HepG2 (cell line): Measurements from ENCODE around the gene SORBS2. TPM values are rescaled to one million over a fixed set of nuclear protein-coding genes. Genes with fewer than 3 reads are reported as not detected.

Experiments used
- CBFB ChIP-seq: sonication (generic); formaldehyde crosslinking; IDR thresholded peaks from 2 replicates; pipeline ENCODE4 v1.4.0; 2020; ENCODE audit warnings: missing genetic modification reagents
- EEA1 ChIP-seq: sonication (generic); formaldehyde crosslinking; IDR thresholded peaks from 2 replicates; pipeline ENCODE4 v1.5.1; 2020; ENCODE audit warnings: mild to moderate bottlenecking, missing genetic modification reagents, borderline replicate concordance
- FOXJ3 ChIP-seq: sonication (generic); formaldehyde crosslinking; IDR thresholded peaks from 2 replicates; pipeline ENCODE4 v1.4.0; 2020; ENCODE audit warnings: missing genetic modification reagents, mild to moderate bottlenecking, borderline replicate concordance
- HNF4A ChIP-seq: sonication (generic); formaldehyde crosslinking; IDR thresholded peaks from 2 replicates; pipeline ENCODE4 v1.4.0; 2020; ENCODE audit warnings: missing genetic modification reagents
- JUND ChIP-seq: sonication (generic); formaldehyde crosslinking; IDR thresholded peaks from 2 replicates; pipeline ENCODE4 v1.8.0; 2022; ENCODE audit warnings: mild to moderate bottlenecking, missing genetic modification reagents
- MYC ChIP-seq: sonication (generic); formaldehyde crosslinking; IDR thresholded peaks from 2 replicates; pipeline ENCODE4 v1.9.0; 2021; ENCODE audit warnings: missing genetic modification reagents, borderline replicate concordance
- NCOA1 ChIP-seq: sonication (generic); formaldehyde crosslinking; IDR thresholded peaks from 2 replicates; pipeline ENCODE4 v1.9.0; 2021; ENCODE audit warnings: missing genetic modification reagents
- RFXAP ChIP-seq: sonication (generic); formaldehyde crosslinking; IDR thresholded peaks from 2 replicates; pipeline ENCODE4 v1.4.0; 2020; ENCODE audit warnings: missing genetic modification reagents, borderline replicate concordance
- SMYD3 ChIP-seq: sonication (generic); formaldehyde crosslinking; IDR thresholded peaks from 2 replicates; pipeline ENCODE4 v1.8.1; 2023; ENCODE audit warnings: mild to moderate bottlenecking, missing genetic modification reagents
- SOX6 ChIP-seq, 2 experiments: fragments of 450-650 bp in 1 of 2; sonication (generic) in 1 of 2; formaldehyde crosslinking in 1 of 2; IDR thresholded peaks; 2 replicates each; pipeline versions ENCODE4 v1.4.0 to v1.6.1; 2017 to 2020; ENCODE audit warnings: antibody characterized with exemption in 1 of 2, mild to moderate bottlenecking in 1 of 2, missing genetic modification reagents in 1 of 2
- ZNF660 ChIP-seq: sonication (generic); formaldehyde crosslinking; IDR thresholded peaks from 2 replicates; pipeline ENCODE4 v1.5.1; 2020; ENCODE audit warnings: mild to moderate bottlenecking, low read depth, missing genetic modification reagents, borderline replicate concordance
- polyA plus RNA-seq, 8 experiments: library from polyadenylated mRNA; depleted of rRNA in 3 of 8; stranded (reverse) in 7 of 8; unstranded in 1 of 8; fragments of >200 nt; fragmentation: Illumina TruSeq in 4 of 8; extraction: Trizol in 4 of 8; gene quantifications; 2 replicates each; pipeline versions ENCODE4 v1.2.1 to v1.2.3, GENCODE V29; 2011 to 2016; ENCODE audit warnings: low read depth in 4 of 8, missing spikeins in 1 of 8, mixed read lengths in 1 of 8; ENCODE audit not compliant: insufficient read depth in 1 of 8
- total RNA-seq, 5 experiments: library from RNA; depleted of rRNA; stranded (reverse); fragments of >200 nt; fragmentation: Illumina TruSeq; extraction: Trizol; gene quantifications; 2 replicates each; pipeline ENCODE4 v1.2.3, GENCODE V29; 2016; ENCODE audit warnings: low read depth in 1 of 5
- TF ChIP-seq, protein P1 (sequence below): sonication (generic); formaldehyde crosslinking; IDR thresholded peaks from 2 replicates; pipeline ENCODE4 v1.4.0; 2020; ENCODE audit warnings: missing genetic modification reagents
- TF ChIP-seq, protein P2 (sequence below): sonication (generic); formaldehyde crosslinking; IDR thresholded peaks from 2 replicates; pipeline ENCODE4 v1.4.0; 2020; ENCODE audit warnings: missing genetic modification reagents
- TF ChIP-seq, protein P3 (sequence below): sonication (generic); formaldehyde crosslinking; IDR thresholded peaks from 2 replicates; pipeline ENCODE4 v1.5.1; 2020; ENCODE audit warnings: mild to moderate bottlenecking, missing genetic modification reagents, moderate library complexity

Gene SORBS2
- total and polyA plus RNA-seq, 2 of the 13 experiments (the other 11 are each of a cell fraction or from before 2014, with no cell fraction given) = 25.0 to 80.5 TPM

DNA sequence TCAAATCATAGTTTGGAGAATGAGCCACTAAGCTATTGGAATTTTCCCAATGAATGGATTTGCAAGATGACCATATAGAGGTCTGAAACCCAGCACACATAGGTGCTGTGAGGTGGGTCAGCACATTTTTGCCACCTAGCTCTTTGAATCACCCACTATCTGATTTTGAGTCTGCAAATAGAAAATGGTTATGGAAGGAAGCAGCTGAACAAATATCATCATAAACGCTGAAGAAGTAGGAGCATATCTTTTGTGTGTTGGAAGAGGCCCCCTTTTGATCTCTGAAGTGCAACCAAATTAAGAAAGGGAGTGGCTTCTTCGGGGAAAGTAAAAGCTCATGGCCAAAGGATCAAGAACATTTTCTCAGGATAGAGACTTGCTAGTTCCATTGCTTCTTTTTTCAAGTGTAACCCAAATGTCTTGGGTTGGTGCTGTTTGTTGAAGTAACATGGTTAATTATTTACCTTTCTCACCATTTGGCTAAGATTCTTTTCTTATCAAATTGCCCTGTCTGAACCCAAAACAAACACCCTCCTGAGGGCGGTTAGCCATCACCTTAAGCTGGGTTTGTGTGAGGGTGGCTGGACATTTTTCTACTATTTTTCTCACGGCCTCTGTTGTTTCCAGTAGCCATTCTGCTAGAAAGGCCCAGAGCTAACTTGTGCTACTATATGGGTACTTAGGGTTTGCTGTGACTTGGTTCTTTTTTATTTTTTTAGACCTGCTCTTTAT lies 18.4 kb upstream of the SORBS2 start (continued):
- TF ChIP-seq, protein P1, sequence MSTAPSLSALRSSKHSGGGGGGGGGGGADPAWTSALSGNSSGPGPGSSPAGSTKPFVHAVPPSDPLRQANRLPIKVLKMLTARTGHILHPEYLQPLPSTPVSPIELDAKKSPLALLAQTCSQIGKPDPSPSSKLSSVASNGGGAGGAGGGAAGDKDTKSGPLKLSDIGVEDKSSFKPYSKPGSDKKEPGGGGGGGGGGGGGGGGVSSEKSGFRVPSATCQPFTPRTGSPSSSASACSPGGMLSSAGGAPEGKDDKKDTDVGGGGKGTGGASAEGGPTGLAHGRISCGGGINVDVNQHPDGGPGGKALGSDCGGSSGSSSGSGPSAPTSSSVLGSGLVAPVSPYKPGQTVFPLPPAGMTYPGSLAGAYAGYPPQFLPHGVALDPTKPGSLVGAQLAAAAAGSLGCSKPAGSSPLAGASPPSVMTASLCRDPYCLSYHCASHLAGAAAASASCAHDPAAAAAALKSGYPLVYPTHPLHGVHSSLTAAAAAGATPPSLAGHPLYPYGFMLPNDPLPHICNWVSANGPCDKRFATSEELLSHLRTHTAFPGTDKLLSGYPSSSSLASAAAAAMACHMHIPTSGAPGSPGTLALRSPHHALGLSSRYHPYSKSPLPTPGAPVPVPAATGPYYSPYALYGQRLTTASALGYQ (CRISPR knock-in tag) = 0 out of 2 replicates have a peak, but pooled peaks have one; percentile 24
- TF ChIP-seq FOXJ3 (CRISPR knock-in tag) (peak; percentile 23; the same call in 1 of the 2 replicates), EEA1 (no peak), ZNF660 (no peak), NCOA1 (CRISPR knock-in tag) (no peak), SOX6 (IDR thresholded peaks at IDR 0.05) (no peak), SOX6 (CRISPR knock-in tag; IDR thresholded peaks at IDR 0.05) (peak; percentile 31; the same call in 1 of the 2 replicates), JUND (CRISPR knock-in tag) (no peak), SMYD3 (CRISPR knock-in tag) (no peak), HNF4A (CRISPR knock-in tag) (0 out of 2 replicates have a peak, but pooled peaks have one; percentile 5), MYC (CRISPR knock-in tag) (no peak), CBFB (CRISPR knock-in tag) (no peak), RFXAP (no peak)
- TF ChIP-seq, protein P2, sequence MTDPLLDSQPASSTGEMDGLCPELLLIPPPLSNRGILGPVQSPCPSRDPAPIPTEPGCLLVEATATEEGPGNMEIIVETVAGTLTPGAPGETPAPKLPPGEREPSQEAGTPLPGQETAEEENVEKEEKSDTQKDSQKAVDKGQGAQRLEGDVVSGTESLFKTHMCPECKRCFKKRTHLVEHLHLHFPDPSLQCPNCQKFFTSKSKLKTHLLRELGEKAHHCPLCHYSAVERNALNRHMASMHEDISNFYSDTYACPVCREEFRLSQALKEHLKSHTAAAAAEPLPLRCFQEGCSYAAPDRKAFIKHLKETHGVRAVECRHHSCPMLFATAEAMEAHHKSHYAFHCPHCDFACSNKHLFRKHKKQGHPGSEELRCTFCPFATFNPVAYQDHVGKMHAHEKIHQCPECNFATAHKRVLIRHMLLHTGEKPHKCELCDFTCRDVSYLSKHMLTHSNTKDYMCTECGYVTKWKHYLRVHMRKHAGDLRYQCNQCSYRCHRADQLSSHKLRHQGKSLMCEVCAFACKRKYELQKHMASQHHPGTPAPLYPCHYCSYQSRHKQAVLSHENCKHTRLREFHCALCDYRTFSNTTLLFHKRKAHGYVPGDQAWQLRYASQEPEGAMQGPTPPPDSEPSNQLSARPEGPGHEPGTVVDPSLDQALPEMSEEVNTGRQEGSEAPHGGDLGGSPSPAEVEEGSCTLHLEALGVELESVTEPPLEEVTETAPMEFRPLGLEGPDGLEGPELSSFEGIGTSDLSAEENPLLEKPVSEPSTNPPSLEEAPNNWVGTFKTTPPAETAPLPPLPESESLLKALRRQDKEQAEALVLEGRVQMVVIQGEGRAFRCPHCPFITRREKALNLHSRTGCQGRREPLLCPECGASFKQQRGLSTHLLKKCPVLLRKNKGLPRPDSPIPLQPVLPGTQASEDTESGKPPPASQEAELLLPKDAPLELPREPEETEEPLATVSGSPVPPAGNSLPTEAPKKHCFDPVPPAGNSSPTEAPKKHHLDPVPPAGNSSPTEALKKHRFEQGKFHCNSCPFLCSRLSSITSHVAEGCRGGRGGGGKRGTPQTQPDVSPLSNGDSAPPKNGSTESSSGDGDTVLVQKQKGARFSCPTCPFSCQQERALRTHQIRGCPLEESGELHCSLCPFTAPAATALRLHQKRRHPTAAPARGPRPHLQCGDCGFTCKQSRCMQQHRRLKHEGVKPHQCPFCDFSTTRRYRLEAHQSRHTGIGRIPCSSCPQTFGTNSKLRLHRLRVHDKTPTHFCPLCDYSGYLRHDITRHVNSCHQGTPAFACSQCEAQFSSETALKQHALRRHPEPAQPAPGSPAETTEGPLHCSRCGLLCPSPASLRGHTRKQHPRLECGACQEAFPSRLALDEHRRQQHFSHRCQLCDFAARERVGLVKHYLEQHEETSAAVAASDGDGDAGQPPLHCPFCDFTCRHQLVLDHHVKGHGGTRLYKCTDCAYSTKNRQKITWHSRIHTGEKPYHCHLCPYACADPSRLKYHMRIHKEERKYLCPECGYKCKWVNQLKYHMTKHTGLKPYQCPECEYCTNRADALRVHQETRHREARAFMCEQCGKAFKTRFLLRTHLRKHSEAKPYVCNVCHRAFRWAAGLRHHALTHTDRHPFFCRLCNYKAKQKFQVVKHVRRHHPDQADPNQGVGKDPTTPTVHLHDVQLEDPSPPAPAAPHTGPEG (CRISPR knock-in tag) = no peak
- TF ChIP-seq, protein P3, sequence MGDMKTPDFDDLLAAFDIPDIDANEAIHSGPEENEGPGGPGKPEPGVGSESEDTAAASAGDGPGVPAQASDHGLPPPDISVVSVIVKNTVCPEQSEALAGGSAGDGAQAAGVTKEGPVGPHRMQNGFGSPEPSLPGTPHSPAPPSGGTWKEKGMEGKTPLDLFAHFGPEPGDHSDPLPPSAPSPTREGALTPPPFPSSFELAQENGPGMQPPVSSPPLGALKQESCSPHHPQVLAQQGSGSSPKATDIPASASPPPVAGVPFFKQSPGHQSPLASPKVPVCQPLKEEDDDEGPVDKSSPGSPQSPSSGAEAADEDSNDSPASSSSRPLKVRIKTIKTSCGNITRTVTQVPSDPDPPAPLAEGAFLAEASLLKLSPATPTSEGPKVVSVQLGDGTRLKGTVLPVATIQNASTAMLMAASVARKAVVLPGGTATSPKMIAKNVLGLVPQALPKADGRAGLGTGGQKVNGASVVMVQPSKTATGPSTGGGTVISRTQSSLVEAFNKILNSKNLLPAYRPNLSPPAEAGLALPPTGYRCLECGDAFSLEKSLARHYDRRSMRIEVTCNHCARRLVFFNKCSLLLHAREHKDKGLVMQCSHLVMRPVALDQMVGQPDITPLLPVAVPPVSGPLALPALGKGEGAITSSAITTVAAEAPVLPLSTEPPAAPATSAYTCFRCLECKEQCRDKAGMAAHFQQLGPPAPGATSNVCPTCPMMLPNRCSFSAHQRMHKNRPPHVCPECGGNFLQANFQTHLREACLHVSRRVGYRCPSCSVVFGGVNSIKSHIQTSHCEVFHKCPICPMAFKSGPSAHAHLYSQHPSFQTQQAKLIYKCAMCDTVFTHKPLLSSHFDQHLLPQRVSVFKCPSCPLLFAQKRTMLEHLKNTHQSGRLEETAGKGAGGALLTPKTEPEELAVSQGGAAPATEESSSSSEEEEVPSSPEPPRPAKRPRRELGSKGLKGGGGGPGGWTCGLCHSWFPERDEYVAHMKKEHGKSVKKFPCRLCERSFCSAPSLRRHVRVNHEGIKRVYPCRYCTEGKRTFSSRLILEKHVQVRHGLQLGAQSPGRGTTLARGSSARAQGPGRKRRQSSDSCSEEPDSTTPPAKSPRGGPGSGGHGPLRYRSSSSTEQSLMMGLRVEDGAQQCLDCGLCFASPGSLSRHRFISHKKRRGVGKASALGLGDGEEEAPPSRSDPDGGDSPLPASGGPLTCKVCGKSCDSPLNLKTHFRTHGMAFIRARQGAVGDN (CRISPR knock-in tag) = no peak
